Vagina (tissue), 2 donors: ENCODE data around the gene BMERB1.
"Not testable (repeated sequence)": the region's sequence is repeated elsewhere in the genome, so short reads cannot be mapped to it uniquely, and the experiment has no call there.

Experiments used
- POLR2AphosphoS5 ChIP-seq, 2 donors: sonication (generic); formaldehyde crosslinking; IDR thresholded peaks; one replicate each; pipeline ENCODE4 v1.9.0; 2017; ENCODE audit warnings: antibody characterized with exemption in 2 of 2, mild to moderate bottlenecking in 2 of 2, low read depth in 1 of 2; ENCODE audit not compliant: insufficient read depth in 1 of 2
- TF ChIP-seq, protein P1 (sequence below), 3 experiments: fragments of 450-650 bp in 2 of 3; fragments of 200-600 bp in 1 of 3; sonication (generic) in 1 of 3; IDR thresholded peaks; one replicate each; pipeline ENCODE4 v1.5.1; 2017 to 2019; ENCODE audit warnings: antibody characterized with exemption in 3 of 3, mild to moderate bottlenecking in 2 of 3, moderate library complexity in 2 of 3

DNA sequence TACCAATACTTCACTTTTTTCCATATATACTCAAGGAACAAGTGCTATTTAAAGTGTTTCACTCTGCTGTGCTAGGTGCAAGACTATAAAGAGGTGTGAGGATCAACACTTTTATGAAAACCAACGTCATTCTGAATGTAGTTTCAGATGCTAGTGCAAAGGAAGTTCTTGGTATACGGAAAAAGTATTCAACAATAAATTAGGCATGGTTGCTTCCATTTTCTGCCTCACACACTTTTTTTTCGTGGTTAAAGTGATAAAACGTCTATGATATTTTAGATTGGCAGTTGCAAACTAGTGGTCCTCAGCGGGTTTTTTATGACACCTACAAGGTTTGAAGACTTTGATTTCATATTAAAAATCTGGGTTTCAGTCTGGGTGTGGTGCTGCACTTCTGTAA lies 44.5 kb upstream of the BMERB1 start:
- TF ChIP-seq, protein P1, sequence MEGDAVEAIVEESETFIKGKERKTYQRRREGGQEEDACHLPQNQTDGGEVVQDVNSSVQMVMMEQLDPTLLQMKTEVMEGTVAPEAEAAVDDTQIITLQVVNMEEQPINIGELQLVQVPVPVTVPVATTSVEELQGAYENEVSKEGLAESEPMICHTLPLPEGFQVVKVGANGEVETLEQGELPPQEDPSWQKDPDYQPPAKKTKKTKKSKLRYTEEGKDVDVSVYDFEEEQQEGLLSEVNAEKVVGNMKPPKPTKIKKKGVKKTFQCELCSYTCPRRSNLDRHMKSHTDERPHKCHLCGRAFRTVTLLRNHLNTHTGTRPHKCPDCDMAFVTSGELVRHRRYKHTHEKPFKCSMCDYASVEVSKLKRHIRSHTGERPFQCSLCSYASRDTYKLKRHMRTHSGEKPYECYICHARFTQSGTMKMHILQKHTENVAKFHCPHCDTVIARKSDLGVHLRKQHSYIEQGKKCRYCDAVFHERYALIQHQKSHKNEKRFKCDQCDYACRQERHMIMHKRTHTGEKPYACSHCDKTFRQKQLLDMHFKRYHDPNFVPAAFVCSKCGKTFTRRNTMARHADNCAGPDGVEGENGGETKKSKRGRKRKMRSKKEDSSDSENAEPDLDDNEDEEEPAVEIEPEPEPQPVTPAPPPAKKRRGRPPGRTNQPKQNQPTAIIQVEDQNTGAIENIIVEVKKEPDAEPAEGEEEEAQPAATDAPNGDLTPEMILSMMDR (IDR thresholded peaks at IDR 0.05) = not testable (repeated sequence)
- TF ChIP-seq POLR2AphosphoS5 (IDR thresholded peaks at IDR 0.05; ENCODE audit: insufficient read depth in 1 of 2, low read depth in 1 of 2) = not testable (repeated sequence)
